Neuron (in vitro differentiated cells): ENCODE data around the gene ABCA2.

Experiments used
- H2AFZ ChIP-seq: one replicate; pipeline ENCODE4 v1.6.1; 2013; ENCODE audit warnings: low read depth, mild to moderate bottlenecking, inconsistent platforms, low read length, moderate library complexity
- H3K27me3 ChIP-seq: one replicate; pipeline ENCODE4 v1.6.1; 2013; ENCODE audit warnings: low read length; ENCODE audit not compliant: insufficient read depth
- H3K36me3 ChIP-seq: one replicate; pipeline ENCODE4 v1.6.1; 2013; ENCODE audit warnings: low read length; ENCODE audit not compliant: insufficient read depth
- H3K4me1 ChIP-seq: one replicate; pipeline ENCODE4 v1.6.1; 2013; ENCODE audit warnings: low read length; ENCODE audit not compliant: insufficient read depth
- H3K4me3 ChIP-seq: 2 replicates; pipeline ENCODE4 v1.5.1; 2013; ENCODE audit warnings: mild to moderate bottlenecking, low read length, moderate library complexity
- H3K9me3 ChIP-seq: one replicate; pipeline ENCODE4 v1.6.1; 2013; ENCODE audit warnings: low read length

ABCA2 gene

GRCh38 chr9:137025517-137025966, 2.5 kb downstream of the ABCA2 start:
- H3K4me1 ChIP-seq, result peaks cover 33% of the 10 kb centered on the region
- no peak overlapping the region for H3K4me3 ChIP-seq
- H2AFZ ChIP-seq, result no peak overlapping the region
- H3K36me3 ChIP-seq, result no peaks in the 10 kb centered on the region
- no peaks in the 10 kb centered on the region for H3K27me3 ChIP-seq
- H3K9me3 ChIP-seq, result no peaks in the 10 kb centered on the region

- H3K4me1 ChIP-seq, result peaks cover 32% of the 10 kb centered on the region
- no peaks in the 10 kb centered on the region for H3K36me3 ChIP-seq
- H3K4me3 ChIP-seq, result no peak overlapping the region
- H3K27me3 ChIP-seq, result no peaks in the 10 kb centered on the region
- no peak overlapping the region for H2AFZ ChIP-seq
- no peaks in the 10 kb centered on the region for H3K9me3 ChIP-seq
Observed at GRCh38 chr9:137023583-137023991, 4.5 kb downstream of the ABCA2 start.

- peaks cover 30% of the 10 kb centered on the region for H3K4me1 ChIP-seq
- no peak overlapping the region for H3K4me3 ChIP-seq
- H2AFZ ChIP-seq, result no peak overlapping the region
- no peaks in the 10 kb centered on the region for H3K9me3 ChIP-seq
- no peaks in the 10 kb centered on the region for H3K36me3 ChIP-seq
- no peaks in the 10 kb centered on the region for H3K27me3 ChIP-seq
Observed at GRCh38 chr9:137023157-137023556, 4.9 kb downstream of the ABCA2 start.

- H3K4me3 ChIP-seq, result no peak overlapping the region
- no peak overlapping the region for H2AFZ ChIP-seq
- H3K4me1 ChIP-seq, result peaks cover 30% of the 10 kb centered on the region
- no peaks in the 10 kb centered on the region for H3K36me3 ChIP-seq
- no peaks in the 10 kb centered on the region for H3K27me3 ChIP-seq
- H3K9me3 ChIP-seq, result no peaks in the 10 kb centered on the region
Observed at GRCh38 chr9:137022662-137023008, 5.4 kb downstream of the ABCA2 start.

- H3K4me3 ChIP-seq, result no peak overlapping the region
- no peaks in the 10 kb centered on the region for H3K27me3 ChIP-seq
- H3K9me3 ChIP-seq, result peaks cover 2% of the 10 kb centered on the region
- peaks cover 25% of the 10 kb centered on the region for H3K4me1 ChIP-seq
- no peak overlapping the region for H2AFZ ChIP-seq
- peaks cover under 1% of the 10 kb centered on the region for H3K36me3 ChIP-seq
Observed at GRCh38 chr9:137021979-137022661, 5.9 kb downstream of the ABCA2 start.

GRCh38 chr9:137021568-137021978, 6.5 kb downstream of the ABCA2 start:
- peaks cover 6% of the 10 kb centered on the region for H3K36me3 ChIP-seq
- H2AFZ ChIP-seq, result no peak overlapping the region
- H3K9me3 ChIP-seq, result peaks cover 2% of the 10 kb centered on the region
- H3K4me3 ChIP-seq, result no peak overlapping the region
- H3K27me3 ChIP-seq, result no peaks in the 10 kb centered on the region
- H3K4me1 ChIP-seq, result peaks cover 20% of the 10 kb centered on the region

GRCh38 chr9:137020771-137021567, 7.1 kb downstream of the ABCA2 start:
- Histone ChIP-seq H3K36me3 (peaks cover 9% of the 10 kb centered on the region), H3K4me3 (no peak overlapping the region), H2AFZ (no peak overlapping the region), H3K27me3 (no peaks in the 10 kb centered on the region), H3K9me3 (peaks cover 2% of the 10 kb centered on the region), H3K4me1 (peaks cover 14% of the 10 kb centered on the region)

GRCh38 chr9:137019891-137020683, 8.0 kb downstream of the ABCA2 start:
- Histone ChIP-seq H3K27me3 (no peaks in the 10 kb centered on the region), H3K4me3 (no peak overlapping the region), H3K36me3 (peaks cover 16% of the 10 kb centered on the region), H3K4me1 (peaks cover 5% of the 10 kb centered on the region), H3K9me3 (peaks cover 2% of the 10 kb centered on the region), H2AFZ (no peak overlapping the region)

- Histone ChIP-seq H3K27me3 (no peaks in the 10 kb centered on the region), H3K9me3 (peaks cover 2% of the 10 kb centered on the region), H3K4me1 (peaks cover 3% of the 10 kb centered on the region), H3K4me3 (no peak overlapping the region), H3K36me3 (peaks cover 25% of the 10 kb centered on the region), H2AFZ (no peak overlapping the region)
Observed at GRCh38 chr9:137018761-137019559, 9.1 kb downstream of the ABCA2 start.

GRCh38 chr9:137017791-137018497, 10.1 kb downstream of the ABCA2 start:
- Histone ChIP-seq H2AFZ (no peak overlapping the region), H3K4me1 (no peaks in the 10 kb centered on the region), H3K9me3 (peaks cover 2% of the 10 kb centered on the region), H3K4me3 (no peak overlapping the region), H3K27me3 (no peaks in the 10 kb centered on the region), H3K36me3 (peaks cover 32% of the 10 kb centered on the region)

- H2AFZ ChIP-seq, result no peak overlapping the region
- H3K4me1 ChIP-seq, result no peaks in the 10 kb centered on the region
- H3K36me3 ChIP-seq, result peaks cover 38% of the 10 kb centered on the region
- peaks cover 2% of the 10 kb centered on the region for H3K9me3 ChIP-seq
- no peak overlapping the region for H3K4me3 ChIP-seq
- no peaks in the 10 kb centered on the region for H3K27me3 ChIP-seq
Observed at GRCh38 chr9:137017071-137017470, 11.0 kb downstream of the ABCA2 start.

- H3K4me1 ChIP-seq, result no peaks in the 10 kb centered on the region
- H3K4me3 ChIP-seq, result no peak overlapping the region
- no peak overlapping the region for H2AFZ ChIP-seq
- H3K9me3 ChIP-seq, result peaks cover 2% of the 10 kb centered on the region
- H3K27me3 ChIP-seq, result no peaks in the 10 kb centered on the region
- H3K36me3 ChIP-seq, result peaks cover 42% of the 10 kb centered on the region
Observed at GRCh38 chr9:137016436-137016835, 11.6 kb downstream of the ABCA2 start.
